H1 (cell line): ENCODE data around the gene CAB39L. TPM values are rescaled to one million over a fixed set of nuclear protein-coding genes. Genes with fewer than 3 reads are reported as not detected.
A peak's percentile ranks its signal among the peaks of the same experiment; 100 is the strongest.

ENCODE experiments used
- CTCF ChIA-PET: fragments of 300-600 bp; sonication (Branson Sonifier 250); formaldehyde crosslinking; loops from one replicate; lab custom pipeline; 2021; ENCODE audit not compliant: partially characterized antibody; lab: Charles Lee
- POLR2A ChIA-PET: fragments of 300-600 bp; sonication (Branson Sonifier 250); formaldehyde crosslinking; loops from one replicate; lab custom pipeline; 2021; ENCODE audit warnings: inconsistent platforms; ENCODE audit not compliant: partially characterized antibody; lab: Charles Lee
- DNase-seq, 2 experiments: peaks; one replicate each; pipeline versions ENCODE4 v3.0.0 to v3.0.0-alpha.2; 2010 to 2022; ENCODE audit warnings: low spot score in 2 of 2, low read depth in 1 of 2, mixed read lengths in 1 of 2
- FAIRE-seq: peaks from 2 replicates; lab custom pipeline; 2011; peaks lifted over from hg19 to GRCh38; lab: Jason Lieb, UNC
- H2AFZ ChIP-seq: 2 replicates; pipeline ENCODE4 v1.8.1; 2012; ENCODE audit warnings: low read length, inconsistent platforms
- H2AK5ac ChIP-seq: 2 replicates; pipeline ENCODE4 v1.6.1; 2013; ENCODE audit warnings: low read depth, low read length
- H2BK120ac ChIP-seq: replicated peaks from 2 replicates; pipeline ENCODE3; 2013; ENCODE audit warnings: low read depth, low read length, inconsistent platforms
- H2BK12ac ChIP-seq: 2 replicates; pipeline ENCODE4 v1.6.1; 2013; ENCODE audit warnings: low read depth, low read length
- H2BK15ac ChIP-seq: 2 replicates; pipeline ENCODE4 v1.6.1; 2013; ENCODE audit warnings: low read length
- H2BK20ac ChIP-seq: 2 replicates; pipeline ENCODE4 v1.6.1; 2013; ENCODE audit warnings: low read length
- H2BK5ac ChIP-seq: 2 replicates; pipeline ENCODE4 v1.6.1; 2013; ENCODE audit warnings: low read depth, low read length
- H3K14ac ChIP-seq: 2 replicates; pipeline ENCODE4 v1.6.1; 2013; ENCODE audit warnings: inconsistent platforms; ENCODE audit not compliant: insufficient read length
- H3K18ac ChIP-seq: 2 replicates; pipeline ENCODE4 v1.6.1; 2013; ENCODE audit warnings: low read length; ENCODE audit errors: extremely low read depth
- H3K23ac ChIP-seq: 2 replicates; pipeline ENCODE4 v1.6.1; 2013; ENCODE audit warnings: inconsistent platforms; ENCODE audit not compliant: insufficient read length
- H3K23me2 ChIP-seq: 2 replicates; pipeline ENCODE4 v1.6.1; 2013; ENCODE audit warnings: low read depth, low read length
- H3K27ac ChIP-seq: 2 replicates; pipeline ENCODE4 v1.6.1; 2011; ENCODE audit warnings: low read depth, low read length, inconsistent platforms
- H3K27me3 ChIP-seq, 4 experiments: replicated peaks in 1 of 4; 1 replicate in 1 of 4; 2 replicates in 3 of 4; pipeline versions ENCODE4 v1.6.1 to v1.8.1; 2011 to 2013; ENCODE audit warnings: low read length in 3 of 4, mild to moderate bottlenecking in 3 of 4, inconsistent platforms in 2 of 4, mixed read lengths in 2 of 4, moderate library complexity in 1 of 4; ENCODE audit not compliant: control insufficient read depth in 3 of 4, insufficient read depth in 3 of 4; ENCODE audit errors: extremely low read depth in 1 of 4
- H3K36me3 ChIP-seq, 4 experiments: 2 replicates each; pipeline versions ENCODE4 v1.6.1 to v1.8.1; 2011 to 2013; ENCODE audit warnings: mild to moderate bottlenecking in 4 of 4, low read length in 3 of 4, moderate library complexity in 2 of 4, control low read depth in 1 of 4, inconsistent platforms in 1 of 4; ENCODE audit not compliant: insufficient read depth in 4 of 4, control insufficient read depth in 2 of 4
- H3K4ac ChIP-seq: replicated peaks from 2 replicates; pipeline ENCODE3; 2013; ENCODE audit warnings: low read length, low read depth, mixed read lengths, inconsistent platforms; ENCODE audit not compliant: insufficient read length
- H3K4me1 ChIP-seq, 4 experiments: replicated peaks in 1 of 4; 1 replicate in 1 of 4; 2 replicates in 3 of 4; pipeline versions ENCODE4 v1.6.1 to v1.8.1; 2011 to 2013; ENCODE audit warnings: low read length in 3 of 4, inconsistent platforms in 2 of 4, mixed read lengths in 1 of 4; ENCODE audit not compliant: insufficient read depth in 4 of 4, control insufficient read depth in 3 of 4
- H3K4me2 ChIP-seq, 2 experiments: 2 replicates each; pipeline versions ENCODE4 v1.6.1 to v1.8.1; 2011 to 2013; ENCODE audit warnings: low read depth in 2 of 2, low read length in 2 of 2, control low read depth in 1 of 2, inconsistent platforms in 1 of 2, mild to moderate bottlenecking in 1 of 2; ENCODE audit not compliant: insufficient read depth in 1 of 2
- H3K4me3 ChIP-seq, 4 experiments: fragments of 200-600, 300-600 bp in 1 of 4; sonication (generic), shearing (Covaris generic), sonication (Bioruptor Twin) in 1 of 4; 2 replicates each; pipeline versions ENCODE4 v1.5.1 to v1.8.1; 2011 to 2016; ENCODE audit warnings: low read length in 4 of 4, low read depth in 3 of 4, control low read depth in 2 of 4, inconsistent platforms in 2 of 4, mild to moderate bottlenecking in 2 of 4, mixed read lengths in 1 of 4, moderate library complexity in 1 of 4; ENCODE audit not compliant: insufficient read depth in 2 of 4; ENCODE audit errors: extremely low read depth in 1 of 4
- H3K56ac ChIP-seq: replicated peaks from 2 replicates; pipeline ENCODE3; 2013; ENCODE audit warnings: low read depth, mild to moderate bottlenecking, mixed read lengths, low read length, inconsistent platforms; ENCODE audit not compliant: insufficient read length
- H3K79me1 ChIP-seq: 2 replicates; pipeline ENCODE4 v1.6.1; 2013; ENCODE audit warnings: low read depth, low read length, control low read depth
- H3K79me2 ChIP-seq, 2 experiments: 2 replicates each; pipeline versions ENCODE4 v1.6.1 to v1.8.1; 2012 to 2013; ENCODE audit warnings: low read length in 2 of 2, mild to moderate bottlenecking in 2 of 2, inconsistent platforms in 1 of 2; ENCODE audit not compliant: insufficient read depth in 2 of 2, control insufficient read depth in 1 of 2
- H3K9ac ChIP-seq, 4 experiments: replicated peaks in 1 of 4; 1 replicate in 1 of 4; 2 replicates in 3 of 4; pipeline versions ENCODE4 v1.6.1 to v1.8.1; 2011 to 2013; ENCODE audit warnings: low read depth in 3 of 4, low read length in 3 of 4, control low read depth in 2 of 4, mild to moderate bottlenecking in 2 of 4, moderate library complexity in 2 of 4, inconsistent platforms in 1 of 4; ENCODE audit errors: extremely low read depth in 1 of 4
- H3K9me3 ChIP-seq, 2 experiments: 2 replicates each; pipeline versions ENCODE4 v1.6.1 to v1.8.1; 2012 to 2013; ENCODE audit warnings: mild to moderate bottlenecking in 2 of 2, moderate library complexity in 2 of 2, control low read depth in 1 of 2, inconsistent platforms in 1 of 2, low read depth in 1 of 2, low read length in 1 of 2, mixed read lengths in 1 of 2; ENCODE audit not compliant: insufficient read depth in 2 of 2
- H4K20me1 ChIP-seq, 2 experiments: replicated peaks in 1 of 2; 2 replicates each; pipeline versions ENCODE3 to v1.8.1; 2011 to 2013; ENCODE audit warnings: inconsistent platforms in 2 of 2, low read length in 2 of 2, mild to moderate bottlenecking in 1 of 2; ENCODE audit not compliant: insufficient read depth in 2 of 2, control insufficient read depth in 1 of 2
- H4K5ac ChIP-seq: 2 replicates; pipeline ENCODE4 v1.6.1; 2013; ENCODE audit warnings: low read length, low read depth, mixed read lengths, inconsistent platforms; ENCODE audit not compliant: insufficient read length
- H4K8ac ChIP-seq: 2 replicates; pipeline ENCODE4 v1.8.0; 2013; ENCODE audit warnings: mild to moderate bottlenecking, moderate library complexity, low read length, inconsistent platforms; ENCODE audit not compliant: insufficient read depth; ENCODE audit errors: extremely low read depth
- H4K91ac ChIP-seq: replicated peaks from 2 replicates; pipeline ENCODE3; 2013; ENCODE audit warnings: low read length, mixed read lengths, inconsistent platforms; ENCODE audit not compliant: insufficient read length
- CTCF ChIP-seq, 3 experiments: IDR thresholded peaks; 1 replicate in 2 of 3; 2 replicates in 1 of 3; pipeline versions ENCODE4 v1.5.1 to v1.6.1; 2011; ENCODE audit warnings: low read length in 3 of 3, mild to moderate bottlenecking in 3 of 3, inconsistent platforms in 2 of 3, low read depth in 1 of 3, moderate library complexity in 1 of 3; ENCODE audit not compliant: insufficient read depth in 1 of 3; ENCODE audit errors: control extremely low read depth in 1 of 3
- KDM1A ChIP-seq: fragments of 200-600, 300-600 bp; sonication (generic); IDR thresholded peaks from 2 replicates; pipeline ENCODE4 v1.7.1; 2016; ENCODE audit warnings: mild to moderate bottlenecking, low read length, borderline replicate concordance
- RAD21 ChIP-seq, 2 experiments: IDR thresholded peaks in 1 of 2; conservative IDR thresholded peaks in 1 of 2; 2 replicates each; pipeline ENCODE4 v1.6.1; 2011; ENCODE audit warnings: low read depth in 2 of 2, low read length in 2 of 2, improper control_type of control experiment in 1 of 2, inconsistent platforms in 1 of 2, mild to moderate bottlenecking in 1 of 2, moderate library complexity in 1 of 2
- SP4 ChIP-seq: IDR thresholded peaks from 2 replicates; pipeline ENCODE4 v1.6.1; 2012; ENCODE audit warnings: low read length, inconsistent platforms
- SUZ12 ChIP-seq: fragments of 200-600 bp; sonication (generic); IDR thresholded peaks from 2 replicates; pipeline ENCODE4 v1.6.1; 2012; ENCODE audit warnings: mild to moderate bottlenecking, inconsistent platforms, low read length, moderate library complexity, mixed read lengths
- YY1 ChIP-seq: IDR thresholded peaks from 2 replicates; pipeline ENCODE4 v1.6.1; 2011; ENCODE audit warnings: low read depth, mild to moderate bottlenecking, low read length
- whole genome bisulfite sequencing, 2 experiments: shearing (Covaris generic) in 1 of 2; methylation state at CpG; one replicate each; pipeline versions ENCODE4 v1.1.6 to v1.1.7; 2013 to 2015; ENCODE audit warnings: low lambda C conversion rate in 2 of 2, mixed read lengths in 2 of 2, inconsistent platforms in 1 of 2, low coverage in 1 of 2, missing lambda C conversion rate in 1 of 2; ENCODE audit not compliant: insufficient replicate concordance in 2 of 2, insufficient coverage in 1 of 2, insufficient read length in 1 of 2; ENCODE audit errors: extremely low coverage in 1 of 2, missing lambda C conversion rate in 1 of 2; 5-methylcytosine and 5-hydroxymethylcytosine counted together
- polyA plus RNA-seq, 7 experiments: library from polyadenylated mRNA; depleted of rRNA in 3 of 7; stranded (reverse) in 5 of 7; unstranded in 2 of 7; fragments of >200 nt in 5 of 7; fragments of 200-250 nt in 2 of 7; gene quantifications; 1 replicate in 5 of 7; 2 replicates in 1 of 7; 4 replicates in 1 of 7; pipeline versions ENCODE4 v1.2.1 to v1.2.3, GENCODE V29; 2011 to 2013; ENCODE audit warnings: missing spikeins in 2 of 7, mixed read lengths in 2 of 7
- total RNA-seq: library from RNA; stranded (reverse); fragmentation: NEBNext Ultra II Directional; extraction: Animal tissue kit (Norgen Biotek cat#: 25700); gene quantifications from 2 replicates; pipeline ENCODE4 v1.2.1, GENCODE V29; 2021

The CAB39L gene
- total and polyA plus RNA-seq, 2 of the 8 experiments (the other 6 are each of a cell fraction or from before 2014, with no cell fraction given) = 2.5 to 4.8 TPM

DNA sequence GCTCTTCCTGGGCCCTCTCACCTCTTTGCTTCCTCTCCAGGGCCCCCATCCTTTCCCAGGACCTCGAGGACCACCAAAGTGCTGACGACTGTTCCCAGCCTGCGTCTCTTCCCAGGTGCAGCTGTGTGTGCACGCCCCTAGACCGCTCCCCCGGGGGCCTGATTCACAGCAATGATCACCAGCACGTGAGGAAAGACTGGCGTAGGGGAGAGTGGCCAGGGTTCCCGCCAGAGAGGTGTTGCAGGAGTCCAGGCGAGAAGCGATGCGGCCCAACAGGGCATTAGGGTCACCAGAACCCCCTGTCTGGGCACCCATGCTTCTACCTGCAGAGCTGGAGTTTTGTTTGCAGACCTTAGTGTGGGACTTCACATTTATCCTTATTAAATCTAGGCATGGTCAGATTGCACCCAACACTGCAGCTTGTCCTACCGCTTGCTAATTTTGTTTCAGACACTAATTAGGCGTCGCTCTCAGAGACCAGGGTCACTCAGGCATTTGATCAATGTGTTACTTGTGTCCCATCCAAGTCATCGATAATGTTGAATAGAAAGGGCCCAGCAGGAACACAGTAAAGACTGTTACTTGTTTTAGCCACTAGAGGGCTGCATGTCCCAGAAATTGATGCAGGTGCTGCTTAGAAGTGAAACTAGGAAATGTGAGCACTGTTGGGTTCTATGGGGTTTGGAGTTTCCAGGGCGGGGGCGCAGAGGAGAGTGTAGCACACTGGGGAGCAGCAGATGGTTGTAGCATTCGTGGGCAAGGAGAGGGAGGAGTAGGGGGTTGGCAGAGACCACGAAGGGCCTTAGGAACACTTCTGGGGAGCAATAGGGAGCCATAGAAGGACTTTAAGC is 142.9 kb downstream of the CAB39L start:
- Histone ChIP-seq H3K23ac (no peak overlapping the region), H3K36me3 (no peaks in the 10 kb centered on the region), H4K91ac (no peak overlapping the region), H4K8ac (no peak overlapping the region), H3K9me3 (no peaks in the 10 kb centered on the region), H2AK5ac (no peak overlapping the region), H3K79me1 (no peaks in the 10 kb centered on the region), H3K14ac (no peak overlapping the region), H4K5ac (no peak overlapping the region), H3K4me1 (peaks cover 0 to 2% (median 0%) of the 10 kb centered on the region in 4 experiments; a peak in 2 of 7 replicates), H3K9ac (no peak overlapping the region), H2BK5ac (peak overlapping the region; percentile 24; the same call in 1 of the 2 replicates), H4K20me1 (no peaks in the 10 kb centered on the region), H3K4me2 (no peak overlapping the region), H3K27ac (no peak overlapping the region), H3K4ac (no peak overlapping the region), H3K4me3 (no peak overlapping the region), H3K27me3 (peaks cover 0 to 2% (median 0%) of the 10 kb centered on the region in 4 experiments; a peak in 1 of 7 replicates), H2BK12ac (0 out of 2 replicates have a peak overlapping the region, but pooled peaks have one; percentile 31), H3K56ac (no peak overlapping the region), H3K79me2 (no peaks in the 10 kb centered on the region), H2BK15ac (no peak overlapping the region), H3K23me2 (no peaks in the 10 kb centered on the region), H2AFZ (no peak overlapping the region), H2BK120ac (no peak overlapping the region), H2BK20ac (no peak overlapping the region)
- DNase-seq (peak in 1 of 2 experiments; percentile 57), FAIRE-seq (peak; percentile 88)
- POLR2A ChIA-PET = no interaction called here
- CTCF ChIA-PET = interaction anchor here (0.5 to 3.3 kb wide), 31 partner anchors 9 to 802 kb away, joined by 3 to 20 read pairs (median 3); no protein-coding TSS in a partner anchor
- TF ChIP-seq SP4 (0 out of 2 replicates have a peak, but pooled peaks have one; percentile 45), RAD21 (IDR thresholded peaks at IDR 0.05 in 1 of 2, conservative IDR thresholded peaks at IDR 0.05 in 1 of 2; ENCODE audit: low read depth in 2 of 2, low read length in 2 of 2) (peak; percentile 95 to 96), YY1 (peak; percentile 45; the same call in 1 of the 2 replicates), KDM1A (peak; percentile 70; the same call in 1 of the 2 replicates), CTCF (IDR thresholded peaks at IDR 0.05; ENCODE audit: control extremely low read depth in 1 of 3, insufficient read depth in 1 of 3, low read depth in 1 of 3, low read length in 3 of 3) (peak in 2 of 3 experiments; percentile 79 to 86; a peak in 3 of 4 replicates), SUZ12 (no peak)
- TF ChIP-seq, all 59 proteins: peak for 5
- 55% methylated on average over 20 of the region's 20 CpGs; no CpG with 5 or more reads in 1 of the 2 experiments for WGBS, 2 experiments
- no peak overlapping the region for H3K18ac ChIP-seq
